Left renal cortex interstitium (tissue), 4 donors: Measurements from ENCODE around the gene C5orf15. TPM values are rescaled to one million over a fixed set of nuclear protein-coding genes. Genes with fewer than 3 reads are reported as not detected.
A peak's percentile ranks its signal among the peaks of the same experiment; 100 is the strongest.
"Not testable (repeated sequence)": the region's sequence is repeated elsewhere in the genome, so short reads cannot be mapped to it uniquely, and the experiment has no call there.

Experiments
- DNase-seq, 4 donors: peaks; one replicate each; pipeline ENCODE4 v3.0.0-alpha.2; 2013; ENCODE audit warnings: low read depth in 4 of 4, low spot score in 2 of 4, missing footprints in 1 of 4
- polyA plus RNA-seq, 4 donors: library from polyadenylated mRNA; unstranded; fragments of 120-200 nt; gene quantifications; one replicate each; pipeline ENCODE4 v1.2.1, GENCODE V29; 2013; ENCODE audit not compliant: insufficient read length in 4 of 4

The C5orf15 gene
- polyA plus RNA-seq, 4 donors: 129 to 143 (median 133) TPM

GRCh38 chr5:133939668-133940067 is 28.8 kb downstream of the C5orf15 start:
- DNase-seq: no peak

GRCh38 chr5:133938929-133939328 is 29.5 kb downstream of the C5orf15 start:
- peak in 1 of 4 donors; percentile 23 for DNase-seq

- DNase-seq: no peak
These were observed 30.2 kb downstream of the C5orf15 start for GRCh38 chr5:133938039-133938821.

GRCh38 chr5:133937628-133938027 is 30.8 kb downstream of the C5orf15 start:
- not testable (repeated sequence) for DNase-seq

GRCh38 chr5:133936651-133937015 is 31.8 kb downstream of the C5orf15 start:
- DNase-seq: no peak

GRCh38 chr5:133935991-133936650 is 32.3 kb downstream of the C5orf15 start:
- DNase-seq: not testable (repeated sequence)

- DNase-seq: no peak
These were observed 32.8 kb downstream of the C5orf15 start for GRCh38 chr5:133935667-133935940.

- DNase-seq: peak in 1 of 4 donors; percentile 28
These were observed 33.4 kb downstream of the C5orf15 start for GRCh38 chr5:133934822-133935666.

- no peak for DNase-seq
These were observed 34.1 kb downstream of the C5orf15 start for GRCh38 chr5:133934311-133934710.

GRCh38 chr5:133933670-133934295 is 34.6 kb downstream of the C5orf15 start:
- DNase-seq: no peak

- DNase-seq: no peak
These were observed 35.3 kb downstream of the C5orf15 start for GRCh38 chr5:133933169-133933509.

- DNase-seq: no peak
These were observed 35.8 kb downstream of the C5orf15 start for GRCh38 chr5:133932441-133933168.

GRCh38 chr5:133931546-133931945 is 36.9 kb downstream of the C5orf15 start:
- no peak for DNase-seq

- no peak for DNase-seq
These were observed 37.7 kb downstream of the C5orf15 start for GRCh38 chr5:133930813-133931090.

GRCh38 chr5:133930061-133930812 is 38.2 kb downstream of the C5orf15 start:
- no peak for DNase-seq

GRCh38 chr5:133928587-133929393 is 39.6 kb downstream of the C5orf15 start:
- DNase-seq: no peak

GRCh38 chr5:133927300-133928180 is 40.9 kb downstream of the C5orf15 start:
- no peak for DNase-seq
